HG02759 (cell line): ENCODE measurements around the gene PRSS12.
"Not testable (repeated sequence)": the region's sequence is repeated elsewhere in the genome, so short reads cannot be mapped to it uniquely, and the experiment has no call there.

Experiments
- ATAC-seq: cut with Tn5 transposase; IDR thresholded peaks from one replicate; pipeline ENCODE4 v1.9.1; 2021; ENCODE audit warnings: mild to moderate bottlenecking, moderate library complexity; ENCODE audit not compliant: unreplicated experiment

The PRSS12 gene

GRCh38 chr4:118279328-118279727 lies 73.5 kb downstream of the PRSS12 start:
- no peak for ATAC-seq

GRCh38 chr4:118278473-118279274 lies 74.1 kb downstream of the PRSS12 start:
- peak; percentile 81 for ATAC-seq

GRCh38 chr4:118277243-118277642 lies 75.6 kb downstream of the PRSS12 start:
- no peak for ATAC-seq

- no peak for ATAC-seq
These were observed 76.2 kb downstream of the PRSS12 start for GRCh38 chr4:118276580-118276979.

- ATAC-seq, result no peak
These were observed 79.2 kb downstream of the PRSS12 start for GRCh38 chr4:118273642-118274041.

GRCh38 chr4:118271788-118272187 lies 81.0 kb downstream of the PRSS12 start:
- ATAC-seq, result no peak

GRCh38 chr4:118270492-118270891 lies 82.3 kb downstream of the PRSS12 start:
- no peak for ATAC-seq

- ATAC-seq, result no peak
These were observed 84.0 kb downstream of the PRSS12 start for GRCh38 chr4:118268780-118269179.

GRCh38 chr4:118266145-118266496 lies 86.7 kb downstream of the PRSS12 start:
- not testable (repeated sequence) for ATAC-seq

GRCh38 chr4:118265312-118266144 lies 87.3 kb downstream of the PRSS12 start:
- ATAC-seq, result peak; percentile 88

- ATAC-seq, result no peak
These were observed 88.7 kb downstream of the PRSS12 start for GRCh38 chr4:118264096-118264495.

GRCh38 chr4:118260309-118260708 lies 92.5 kb downstream of the PRSS12 start:
- ATAC-seq, result no peak

- no peak for ATAC-seq
These were observed 93.7 kb downstream of the PRSS12 start for GRCh38 chr4:118259111-118259510.

- no peak for ATAC-seq
These were observed 98.4 kb downstream of the PRSS12 start for GRCh38 chr4:118254368-118254767.

- no peak for ATAC-seq
These were observed 102.9 kb downstream of the PRSS12 start for GRCh38 chr4:118249890-118250289.

GRCh38 chr4:118237531-118237930 lies 115.3 kb downstream of the PRSS12 start:
- ATAC-seq, result no peak

GRCh38 chr4:118235566-118236120 lies 117.2 kb downstream of the PRSS12 start:
- no peak for ATAC-seq
